HG03575 (cell line): ENCODE data around the gene STAB2.

Experiments used
- ATAC-seq: cut with Tn5 transposase; IDR thresholded peaks from one replicate; pipeline ENCODE4 v1.9.1; 2021; ENCODE audit not compliant: unreplicated experiment, insufficient number of reproducible peaks, low FRiP score; ENCODE audit errors: extremely low read depth

STAB2 gene

GRCh38 chr12:103728323-103728722 is 141.2 kb downstream of the STAB2 start:
- no peak for ATAC-seq

- no peak for ATAC-seq
Observed at GRCh38 chr12:103729499-103729898, 142.4 kb downstream of the STAB2 start.

GRCh38 chr12:103731539-103731938 is 144.5 kb downstream of the STAB2 start:
- no peak for ATAC-seq

- no peak for ATAC-seq
Observed at GRCh38 chr12:103734863-103735262, 147.8 kb downstream of the STAB2 start.

GRCh38 chr12:103735291-103735690 is 148.2 kb downstream of the STAB2 start:
- ATAC-seq, result no peak

GRCh38 chr12:103736572-103736971 is 149.5 kb downstream of the STAB2 start:
- no peak for ATAC-seq

GRCh38 chr12:103737881-103738280 is 150.8 kb downstream of the STAB2 start:
- no peak for ATAC-seq

GRCh38 chr12:103742349-103742932 is 155.4 kb downstream of the STAB2 start:
- no peak for ATAC-seq

GRCh38 chr12:103743788-103744187 is 156.7 kb downstream of the STAB2 start:
- no peak for ATAC-seq

- no peak for ATAC-seq
Observed at GRCh38 chr12:103745962-103746361, 158.9 kb downstream of the STAB2 start.

GRCh38 chr12:103748002-103748401 is 160.9 kb downstream of the STAB2 start:
- no peak for ATAC-seq

GRCh38 chr12:103748875-103749274 is 161.8 kb downstream of the STAB2 start:
- no peak for ATAC-seq

GRCh38 chr12:103751171-103751570 is 164.1 kb downstream of the STAB2 start:
- ATAC-seq, result no peak

GRCh38 chr12:103751600-103751999 is 164.5 kb downstream of the STAB2 start:
- no peak for ATAC-seq

GRCh38 chr12:103755425-103755824 is 168.4 kb downstream of the STAB2 start:
- no peak for ATAC-seq

GRCh38 chr12:103756443-103756842 is 169.4 kb downstream of the STAB2 start:
- ATAC-seq, result no peak

GRCh38 chr12:103757248-103757647 is 170.2 kb downstream of the STAB2 start:
- no peak for ATAC-seq

- ATAC-seq, result no peak
Observed at GRCh38 chr12:103758310-103759089, 171.4 kb downstream of the STAB2 start.

GRCh38 chr12:103762473-103762872 is 175.4 kb downstream of the STAB2 start:
- ATAC-seq, result no peak

GRCh38 chr12:103765322-103765721 is 178.2 kb downstream of the STAB2 start:
- no peak for ATAC-seq

- ATAC-seq, result no peak
Observed at GRCh38 chr12:103766028-103766427, 179.0 kb downstream of the STAB2 start.
